ENCODE measurements around the gene MXD3.

Gene MXD3

DNA sequence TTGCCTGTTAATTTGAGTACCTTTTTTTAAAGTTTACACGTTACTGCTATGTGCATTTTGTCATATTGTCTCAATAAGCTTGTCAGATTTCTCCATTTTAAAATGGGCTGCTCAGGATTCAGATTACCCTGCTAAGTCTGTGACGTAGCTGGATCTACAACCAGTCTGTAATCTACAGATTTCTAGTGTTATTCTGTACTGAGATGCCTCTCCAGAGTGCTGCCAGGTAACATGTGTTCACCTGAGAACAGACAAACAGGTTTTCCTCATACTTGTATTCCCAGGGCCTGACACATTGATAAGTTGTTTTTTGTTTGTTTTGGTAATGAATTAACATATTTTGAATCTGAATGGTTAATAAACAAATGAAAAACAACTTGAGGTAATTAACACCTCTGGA lies 23.5 kb downstream of the MXD3 start:
- Histone ChIP-seq H3K9me3 (ENCODE audit: low read depth, low read length) (no peaks in the 10 kb centered on the region), H3K9ac (ENCODE audit: insufficient read length) (no peak overlapping the region), H3K27ac (no peak overlapping the region), H3K4me3 (no peak overlapping the region), H3K36me3 (ENCODE audit: insufficient read depth, low read length) (peaks cover 54% of the 10 kb centered on the region)
- DNase-seq (ENCODE audit: low read depth, low spot score) = no peak
- TF ChIP-seq EZH2 (IDR thresholded peaks at IDR 0.05) = no peak
- TF ChIP-seq FOXP2 (optimal IDR thresholded peaks at IDR 0.05; ENCODE audit: control extremely low read depth, extremely low read length, insufficient read depth) = no peak
- TF ChIP-seq POLR2AphosphoS5 (IDR thresholded peaks at IDR 0.05; ENCODE audit: borderline replicate concordance, low read depth, low read length) = no peak

DNA sequence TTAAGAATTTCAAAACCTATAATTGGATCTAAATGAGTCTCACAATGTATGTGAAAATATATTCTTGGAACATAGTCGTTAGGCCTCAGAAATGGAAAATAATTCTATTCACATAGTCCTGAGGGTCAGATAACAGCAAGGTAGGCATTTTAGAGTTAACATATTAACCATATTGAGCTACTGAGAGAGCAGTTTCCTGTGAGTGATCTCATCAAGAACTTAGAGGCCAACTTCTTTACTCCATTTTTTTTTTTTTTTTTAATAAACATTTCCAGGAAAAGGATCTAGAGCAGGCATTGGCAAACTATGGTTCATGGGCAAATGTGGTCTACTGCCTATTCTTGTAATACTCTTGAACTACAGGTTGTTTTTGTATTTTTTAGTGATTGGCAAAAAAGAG lies 34.8 kb downstream of the MXD3 start:
- TF ChIP-seq POLR2AphosphoS5 (IDR thresholded peaks at IDR 0.05; ENCODE audit: borderline replicate concordance, low read depth, low read length) = no peak
- TF ChIP-seq EZH2 (IDR thresholded peaks at IDR 0.05) = no peak
- no peak for TF ChIP-seq FOXP2 (optimal IDR thresholded peaks at IDR 0.05; ENCODE audit: control extremely low read depth, extremely low read length, insufficient read depth)
- Histone ChIP-seq H3K9ac (ENCODE audit: insufficient read length) (no peak overlapping the region), H3K27ac (no peak overlapping the region), H3K4me3 (no peak overlapping the region), H3K36me3 (ENCODE audit: insufficient read depth, low read length) (peaks cover 42% of the 10 kb centered on the region), H3K9me3 (ENCODE audit: low read depth, low read length) (no peaks in the 10 kb centered on the region)
- no peak for DNase-seq (ENCODE audit: low read depth, low spot score)

DNA sequence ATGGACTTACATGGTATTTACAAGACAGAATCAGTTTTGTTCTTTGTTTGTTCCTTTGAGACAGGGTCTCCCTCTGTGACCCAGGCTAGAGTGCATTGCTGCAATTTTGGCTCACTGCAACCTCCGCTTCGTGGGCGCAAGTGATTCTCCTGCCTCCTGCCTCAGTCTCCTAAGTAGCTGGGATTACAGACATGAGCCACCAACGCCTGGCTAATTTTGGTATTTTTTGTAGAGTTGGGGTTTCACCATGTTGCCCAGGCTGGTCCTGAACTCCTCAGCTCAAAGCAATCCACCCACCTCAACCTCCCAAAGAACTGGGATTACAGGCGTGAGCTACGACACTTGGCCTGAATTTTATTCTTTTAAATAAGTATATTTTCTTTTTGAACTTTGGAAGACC lies 35.8 kb downstream of the MXD3 start:
- H3K9me3 ChIP-seq (ENCODE audit: low read depth, low read length) = no peaks in the 10 kb centered on the region
- H3K36me3 ChIP-seq (ENCODE audit: insufficient read depth, low read length) = peaks cover 45% of the 10 kb centered on the region
- H3K27ac ChIP-seq = no peak overlapping the region
- no peak overlapping the region for H3K9ac ChIP-seq (ENCODE audit: insufficient read length)
- no peak overlapping the region for H3K4me3 ChIP-seq
- TF ChIP-seq EZH2 (IDR thresholded peaks at IDR 0.05) = no peak
- no peak for DNase-seq (ENCODE audit: low read depth, low spot score)

DNA sequence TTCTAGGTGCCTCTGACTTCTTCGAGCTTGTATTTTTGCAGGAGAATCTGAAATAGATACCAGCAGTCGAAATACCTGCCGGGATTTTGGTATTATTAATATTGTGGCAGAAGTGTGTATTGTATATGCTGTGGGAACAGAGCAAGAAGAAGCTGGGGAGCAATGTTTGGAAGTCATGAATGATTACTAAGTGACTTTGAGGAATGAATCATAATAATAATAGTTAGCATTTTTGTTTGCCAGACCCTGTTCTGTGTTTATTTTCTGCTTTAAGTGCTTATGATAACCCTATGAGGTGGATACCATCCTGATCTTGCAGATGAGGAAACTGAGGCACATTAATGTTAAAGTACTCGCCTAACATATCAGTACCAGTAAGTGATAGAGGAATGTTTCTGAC lies 40.6 kb downstream of the MXD3 start:
- H3K9ac ChIP-seq (ENCODE audit: insufficient read length) = no peak overlapping the region
- peaks cover 57% of the 10 kb centered on the region for H3K36me3 ChIP-seq (ENCODE audit: insufficient read depth, low read length)
- H3K9me3 ChIP-seq (ENCODE audit: low read depth, low read length) = no peaks in the 10 kb centered on the region
- H3K27ac ChIP-seq = no peak overlapping the region
- no peak overlapping the region for H3K4me3 ChIP-seq
- no peak for DNase-seq (ENCODE audit: low read depth, low spot score)
- TF ChIP-seq POLR2AphosphoS5 (IDR thresholded peaks at IDR 0.05; ENCODE audit: borderline replicate concordance, low read depth, low read length) (no peak), FOXP2 (optimal IDR thresholded peaks at IDR 0.05; ENCODE audit: control extremely low read depth, extremely low read length, insufficient read depth) (no peak), EZH2 (IDR thresholded peaks at IDR 0.05) (no peak)

DNA sequence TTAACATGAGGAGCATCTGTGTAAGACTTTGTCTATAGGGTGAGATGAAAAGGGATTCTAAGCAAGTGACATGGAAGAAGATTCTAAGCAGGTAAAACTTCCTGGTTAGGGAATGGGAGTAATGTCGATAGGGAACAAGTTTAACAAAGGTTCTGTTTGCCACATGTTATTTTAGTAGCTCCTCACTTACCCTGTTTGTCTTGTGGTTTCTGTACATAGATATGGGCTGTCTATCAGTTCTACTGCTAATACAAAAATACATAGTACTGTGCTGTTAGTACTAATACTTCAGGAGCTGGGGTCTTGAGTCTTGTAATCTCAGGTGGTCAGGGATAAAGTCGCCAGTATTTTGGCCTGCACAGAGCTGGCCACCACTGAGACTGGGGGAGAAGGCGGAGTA lies 41.0 kb downstream of the MXD3 start:
- no peak for TF ChIP-seq EZH2 (IDR thresholded peaks at IDR 0.05)
- no peak for TF ChIP-seq POLR2AphosphoS5 (IDR thresholded peaks at IDR 0.05; ENCODE audit: borderline replicate concordance, low read depth, low read length)
- no peak for TF ChIP-seq FOXP2 (optimal IDR thresholded peaks at IDR 0.05; ENCODE audit: control extremely low read depth, extremely low read length, insufficient read depth)
- Histone ChIP-seq H3K36me3 (ENCODE audit: insufficient read depth, low read length) (peaks cover 57% of the 10 kb centered on the region), H3K27ac (no peak overlapping the region), H3K4me3 (no peak overlapping the region), H3K9me3 (ENCODE audit: low read depth, low read length) (no peaks in the 10 kb centered on the region), H3K9ac (ENCODE audit: insufficient read length) (no peak overlapping the region)
- no peak for DNase-seq (ENCODE audit: low read depth, low spot score)

DNA sequence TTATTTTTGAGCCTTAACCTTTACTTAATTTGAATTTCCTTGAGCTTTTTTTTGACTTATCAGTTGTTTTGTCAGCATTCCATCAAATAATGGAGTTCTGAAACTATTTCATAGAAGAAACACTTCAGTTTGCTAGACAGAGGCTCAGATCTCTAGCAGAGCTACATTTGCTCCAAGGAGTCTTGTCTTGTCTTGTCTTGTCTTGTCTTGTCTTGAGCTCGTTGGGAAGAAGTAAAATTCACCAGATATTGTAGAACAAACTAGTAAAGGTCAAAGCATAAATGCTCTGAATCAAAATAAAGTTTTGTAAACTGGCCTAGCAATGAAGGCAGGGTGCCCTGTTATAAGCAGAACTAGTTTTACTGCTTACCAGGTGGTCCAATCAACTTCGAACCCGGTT lies 41.7 kb downstream of the MXD3 start:
- Histone ChIP-seq H3K9ac (ENCODE audit: insufficient read length) (no peak overlapping the region), H3K27ac (no peak overlapping the region), H3K36me3 (ENCODE audit: insufficient read depth, low read length) (peaks cover 54% of the 10 kb centered on the region), H3K9me3 (ENCODE audit: low read depth, low read length) (no peaks in the 10 kb centered on the region), H3K4me3 (no peak overlapping the region)
- TF ChIP-seq EZH2 (IDR thresholded peaks at IDR 0.05) (no peak), FOXP2 (optimal IDR thresholded peaks at IDR 0.05; ENCODE audit: control extremely low read depth, extremely low read length, insufficient read depth) (no peak), POLR2AphosphoS5 (IDR thresholded peaks at IDR 0.05; ENCODE audit: borderline replicate concordance, low read depth, low read length) (no peak)
- no peak for DNase-seq (ENCODE audit: low read depth, low spot score)

DNA sequence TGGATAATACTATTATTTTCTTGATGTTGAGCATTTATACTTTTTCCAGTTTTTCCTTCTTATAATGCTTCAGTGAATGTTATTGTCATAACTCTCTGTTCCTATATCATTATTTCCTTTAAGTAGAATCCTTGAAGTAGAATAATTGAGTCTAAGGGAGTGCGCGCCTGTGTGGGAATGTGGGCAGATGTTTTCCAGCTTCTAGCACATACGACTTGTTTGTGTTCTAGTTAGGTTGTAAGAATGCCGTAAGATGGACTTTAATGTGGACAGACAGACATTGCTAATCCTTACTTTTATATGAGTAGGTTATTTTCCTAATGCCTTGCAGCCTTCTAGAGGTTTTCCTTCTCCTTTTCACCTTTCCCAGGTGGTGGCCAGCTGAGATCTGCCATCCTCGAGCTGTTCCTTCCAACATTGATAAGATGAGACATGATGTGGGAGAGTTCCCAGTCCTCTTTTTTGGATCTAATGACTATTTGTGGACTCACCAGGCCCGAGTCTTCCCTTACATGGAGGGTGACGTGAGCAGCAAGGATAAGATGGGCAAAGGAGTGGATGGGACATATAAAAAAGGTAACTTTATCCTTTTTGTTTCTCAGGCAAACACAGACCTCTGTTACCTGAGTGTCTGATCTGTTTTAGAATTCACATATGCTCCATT lies 42.3 kb downstream of the MXD3 start:
- Histone ChIP-seq H3K9me3 (ENCODE audit: low read depth, low read length) (no peaks in the 10 kb centered on the region), H3K4me3 (no peak overlapping the region), H3K27ac (no peak overlapping the region), H3K36me3 (ENCODE audit: insufficient read depth, low read length) (peaks cover 50% of the 10 kb centered on the region), H3K9ac (ENCODE audit: insufficient read length) (no peak overlapping the region)
- no peak for DNase-seq (ENCODE audit: low read depth, low spot score)
- TF ChIP-seq EZH2 (IDR thresholded peaks at IDR 0.05) (no peak), FOXP2 (optimal IDR thresholded peaks at IDR 0.05; ENCODE audit: control extremely low read depth, extremely low read length, insufficient read depth) (no peak), POLR2AphosphoS5 (IDR thresholded peaks at IDR 0.05; ENCODE audit: borderline replicate concordance, low read depth, low read length) (no peak)

DNA sequence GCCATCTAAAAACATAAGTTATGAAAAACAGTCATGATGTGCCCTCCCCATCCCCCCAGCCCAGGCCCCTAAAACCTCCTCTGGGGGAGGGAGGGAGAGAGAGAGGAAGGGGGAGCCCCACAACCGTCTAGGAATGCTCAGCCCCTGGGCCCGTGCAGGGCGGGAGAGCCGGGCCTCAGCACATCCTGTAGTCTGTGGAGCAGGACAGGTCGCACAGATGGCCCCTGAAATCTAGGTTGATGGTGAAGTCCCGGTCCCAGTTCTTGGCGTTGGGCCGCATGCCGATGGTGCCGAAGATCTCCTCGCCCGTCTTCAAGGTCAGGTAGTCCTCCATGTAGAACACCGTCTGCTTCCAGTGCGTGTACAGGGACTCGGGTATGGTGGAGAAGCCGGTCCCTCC lies 46.3 kb downstream of the MXD3 start:
- DNase-seq (ENCODE audit: low read depth, low spot score) = no peak
- TF ChIP-seq EZH2 (IDR thresholded peaks at IDR 0.05) (no peak), POLR2AphosphoS5 (IDR thresholded peaks at IDR 0.05; ENCODE audit: borderline replicate concordance, low read depth, low read length) (no peak), FOXP2 (optimal IDR thresholded peaks at IDR 0.05; ENCODE audit: control extremely low read depth, extremely low read length, insufficient read depth) (no peak)
- Histone ChIP-seq H3K9ac (ENCODE audit: insufficient read length) (no peak overlapping the region), H3K27ac (no peak overlapping the region), H3K4me3 (no peak overlapping the region), H3K9me3 (ENCODE audit: low read depth, low read length) (no peaks in the 10 kb centered on the region), H3K36me3 (ENCODE audit: insufficient read depth, low read length) (peaks cover 55% of the 10 kb centered on the region)

DNA sequence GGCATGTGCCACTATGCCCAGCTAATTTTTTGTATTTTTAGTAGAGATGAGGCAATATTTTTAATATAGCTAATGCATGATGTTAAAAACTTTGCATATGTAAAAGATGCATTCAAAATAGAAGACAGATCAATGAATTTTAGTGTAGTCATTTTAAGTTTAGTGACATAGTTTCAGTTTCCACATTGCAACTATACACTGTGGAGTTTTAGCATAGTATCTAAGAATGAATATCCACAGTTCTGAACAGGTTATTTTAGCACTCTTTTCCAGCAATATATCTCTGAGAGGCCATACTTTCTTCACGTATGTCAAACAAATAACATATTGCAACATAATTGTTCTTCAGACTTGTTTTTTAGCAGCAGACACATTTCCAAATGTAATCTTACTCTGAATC lies 47.5 kb downstream of the MXD3 start:
- H3K27ac ChIP-seq = no peak overlapping the region
- no peak overlapping the region for H3K9ac ChIP-seq (ENCODE audit: insufficient read length)
- no peak for TF ChIP-seq EZH2 (IDR thresholded peaks at IDR 0.05)
- TF ChIP-seq FOXP2 (optimal IDR thresholded peaks at IDR 0.05; ENCODE audit: control extremely low read depth, extremely low read length, insufficient read depth) = no peak
- TF ChIP-seq POLR2AphosphoS5 (IDR thresholded peaks at IDR 0.05; ENCODE audit: borderline replicate concordance, low read depth, low read length) = no peak
- DNase-seq (ENCODE audit: low read depth, low spot score) = no peak
- H3K36me3 ChIP-seq (ENCODE audit: insufficient read depth, low read length) = peaks cover 54% of the 10 kb centered on the region
- no peaks in the 10 kb centered on the region for H3K9me3 ChIP-seq (ENCODE audit: low read depth, low read length)
- no peak overlapping the region for H3K4me3 ChIP-seq
